ENCODE results near the gene HSD11B2. TPM values are rescaled to one million over a fixed set of nuclear protein-coding genes. Genes with fewer than 3 reads are reported as not detected.

HSD11B2 gene
- total RNA-seq, result 1.7 TPM in 1 of 2 replicates, not detected in the other

DNA sequence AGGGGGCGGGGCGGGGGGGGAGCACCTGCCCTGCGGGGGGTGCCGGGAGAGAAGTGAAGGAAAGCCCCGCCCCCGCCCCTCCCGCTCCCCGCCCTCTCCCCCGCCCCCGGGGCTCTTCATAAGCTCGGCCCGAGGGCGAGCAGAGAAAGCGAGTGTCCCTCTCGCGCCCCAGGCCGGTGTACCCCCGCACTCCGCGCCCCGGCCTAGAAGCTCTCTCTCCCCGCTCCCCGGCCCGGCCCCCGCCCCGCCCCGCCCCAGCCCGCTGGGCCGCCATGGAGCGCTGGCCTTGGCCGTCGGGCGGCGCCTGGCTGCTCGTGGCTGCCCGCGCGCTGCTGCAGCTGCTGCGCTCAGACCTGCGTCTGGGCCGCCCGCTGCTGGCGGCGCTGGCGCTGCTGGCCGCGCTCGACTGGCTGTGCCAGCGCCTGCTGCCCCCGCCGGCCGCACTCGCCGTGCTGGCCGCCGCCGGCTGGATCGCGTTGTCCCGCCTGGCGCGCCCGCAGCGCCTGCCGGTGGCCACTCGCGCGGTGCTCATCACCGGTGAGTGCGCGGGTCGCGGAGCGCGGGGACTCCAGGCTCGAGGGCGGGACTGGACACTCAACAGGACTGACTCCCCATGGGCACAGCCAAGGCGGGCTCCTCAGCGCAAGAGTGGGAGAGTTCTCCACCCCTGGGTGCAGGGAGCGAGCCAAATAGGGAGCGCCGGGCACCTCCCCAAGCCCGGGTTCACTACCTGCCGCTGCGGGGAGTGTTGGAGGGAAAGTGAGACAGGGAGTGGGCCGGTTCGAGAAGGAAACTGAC lies at the start of gene HSD11B2:
Gene HSD11B2 (plus strand): TSS at position 145 of the 798 bp plus-strand sequence. CDS start 128 bp downstream, at position 273.
- DNase-seq (ENCODE audit: low read depth), result no peak

DNA sequence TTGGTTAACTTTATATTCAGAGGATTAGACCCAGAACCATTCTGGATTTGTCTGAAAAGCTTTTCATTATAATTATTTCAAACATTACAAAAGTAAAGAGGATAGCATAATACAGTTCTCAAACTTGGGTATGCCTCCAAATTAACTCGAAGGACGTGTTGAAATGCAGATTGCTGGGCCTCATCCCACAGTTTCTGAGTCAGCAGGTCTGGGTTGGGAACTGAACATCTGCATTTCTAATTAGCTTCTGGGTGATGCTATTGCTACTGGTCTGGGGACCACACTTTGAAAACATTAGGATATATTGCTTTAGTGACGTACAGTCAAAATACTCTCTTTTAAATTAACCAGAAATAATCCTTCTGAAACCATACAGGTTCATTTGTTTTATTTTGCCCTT lies 47.6 kb upstream of the HSD11B2 start:
- DNase-seq (ENCODE audit: low read depth), result no peak

DNA sequence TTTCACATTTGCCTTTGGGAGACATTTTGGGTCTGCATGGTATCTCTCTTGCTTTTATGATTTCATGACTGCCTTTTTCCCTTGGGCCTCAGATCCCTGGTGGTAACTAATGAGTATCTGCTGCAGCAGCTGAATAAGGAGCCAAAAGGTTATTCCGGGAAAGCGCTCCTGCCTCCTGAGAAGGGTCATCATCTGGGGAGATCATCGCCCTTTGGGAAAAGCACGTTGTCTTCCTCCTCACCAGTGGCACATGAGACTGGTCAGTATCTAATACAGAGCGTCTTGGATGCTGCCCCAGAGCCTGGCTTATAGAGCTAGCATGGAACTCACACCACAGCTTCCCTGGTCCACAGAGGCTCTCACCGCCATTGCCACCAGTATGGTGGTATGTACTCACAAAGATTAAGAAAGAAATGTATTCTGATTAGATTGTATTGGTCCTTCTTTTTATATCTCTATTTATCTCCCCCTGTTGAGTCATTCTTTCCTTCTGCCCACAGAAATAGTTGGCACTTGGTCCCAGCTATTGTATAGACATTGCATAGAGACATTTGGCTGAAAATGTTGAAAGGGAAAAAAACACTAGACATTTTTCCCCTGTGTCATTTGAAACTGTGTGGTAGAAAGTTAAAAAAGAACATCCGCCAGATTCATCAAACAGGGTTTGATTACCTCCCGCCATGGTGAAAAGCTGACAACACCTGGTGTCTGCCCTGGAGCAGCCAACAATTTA lies 46.0 kb upstream of the HSD11B2 start:
- no peak for DNase-seq (ENCODE audit: low read depth)

DNA sequence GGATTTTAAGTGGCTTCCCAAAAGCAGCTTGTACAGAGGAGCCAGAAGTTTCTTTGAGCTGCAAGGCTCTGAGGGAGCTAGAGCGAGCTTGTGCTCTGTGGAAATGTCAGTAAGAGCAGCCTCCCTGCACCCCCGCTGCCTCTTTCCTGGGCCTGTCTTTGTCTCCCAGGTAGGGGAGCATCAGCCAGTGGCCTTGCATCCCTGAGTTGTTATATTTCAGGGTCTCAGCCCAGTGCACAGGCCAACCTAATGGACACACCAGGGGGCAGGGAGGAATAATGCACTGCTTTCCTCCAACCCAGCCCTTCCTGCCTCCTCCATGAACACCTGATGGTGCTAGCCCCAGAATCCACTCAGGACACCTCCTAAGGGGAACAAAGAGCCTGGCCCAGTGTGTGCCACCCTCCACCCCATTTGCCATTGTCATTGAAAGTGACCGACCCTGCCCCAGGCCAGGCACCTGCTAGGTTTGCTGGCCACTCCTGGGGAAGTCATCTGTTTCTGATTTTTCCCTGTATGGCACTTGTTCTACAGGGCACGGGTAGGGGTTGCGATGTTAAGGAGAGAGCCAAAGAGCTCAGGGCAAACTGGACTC lies 44.0 kb upstream of the HSD11B2 start:
- DNase-seq (ENCODE audit: low read depth), result no peak

DNA sequence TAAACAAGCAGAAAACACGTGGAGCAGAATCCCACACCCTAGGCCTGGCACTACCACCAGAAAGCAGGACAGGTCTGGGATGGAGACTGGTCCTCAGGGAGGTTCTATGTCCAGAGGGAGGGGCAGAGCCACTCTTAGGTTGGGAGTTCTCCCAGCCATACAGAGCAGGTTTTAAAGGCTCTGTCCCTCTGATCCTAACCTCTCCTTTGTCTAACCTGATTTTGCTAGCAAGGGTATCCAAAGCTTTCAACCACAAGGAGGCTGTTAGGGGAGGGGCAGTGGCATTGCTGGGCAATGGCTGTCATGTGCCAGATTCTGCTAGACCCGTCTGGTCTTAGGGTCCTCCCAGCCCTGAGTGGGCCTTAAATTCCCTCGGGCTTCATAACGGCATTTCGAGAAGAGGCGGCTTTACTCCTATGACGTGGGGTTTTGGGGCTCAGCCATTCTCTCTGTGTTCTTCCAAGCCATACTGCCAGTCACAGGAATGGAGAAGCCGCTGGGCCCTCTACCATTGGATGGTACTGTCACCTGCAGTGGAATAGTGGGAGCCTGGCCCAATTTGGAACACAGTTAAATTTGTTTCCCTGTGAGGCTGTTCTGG lies 43.3 kb upstream of the HSD11B2 start:
- no peak for DNase-seq (ENCODE audit: low read depth)

DNA sequence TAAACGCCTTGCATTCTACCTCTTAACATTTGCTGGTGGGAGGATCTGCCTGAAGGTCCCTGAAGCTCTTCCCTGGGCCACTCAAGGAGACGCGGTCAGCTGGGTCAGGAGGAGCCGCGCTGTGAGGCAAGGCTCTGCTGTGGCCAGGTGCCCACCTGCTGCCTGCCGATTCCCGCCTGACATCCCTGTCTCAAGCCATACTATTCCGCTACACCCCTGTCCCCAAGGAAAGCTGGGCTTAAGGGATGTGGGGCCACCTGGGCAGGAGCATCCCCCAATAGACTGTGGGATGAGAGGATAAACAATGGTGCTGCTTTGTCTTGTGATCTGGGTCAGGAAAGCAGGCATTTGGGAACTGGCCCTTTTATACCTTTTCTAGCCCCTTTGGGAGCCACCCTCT lies 42.7 kb upstream of the HSD11B2 start:
- no peak for DNase-seq (ENCODE audit: low read depth)

DNA sequence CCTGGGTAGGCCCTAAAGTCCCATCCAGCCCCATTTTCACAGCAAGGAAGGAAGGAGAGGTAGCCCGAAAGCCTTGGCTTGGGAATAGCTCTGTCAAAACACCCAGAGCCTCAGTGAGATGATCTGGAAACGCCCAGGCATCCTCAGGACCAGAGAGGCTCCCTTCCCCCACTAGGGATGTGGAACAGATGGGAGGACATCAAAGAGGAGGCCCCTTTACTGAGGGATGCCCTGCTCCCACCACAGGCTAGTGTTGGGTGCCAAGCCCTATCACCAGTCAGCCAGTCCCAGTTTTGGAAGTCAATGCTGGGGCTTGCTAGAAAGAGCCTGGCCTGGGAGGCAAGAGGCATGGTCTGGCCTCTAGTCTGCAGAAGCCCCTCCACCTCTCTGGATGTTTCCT lies 42.3 kb upstream of the HSD11B2 start:
- no peak for DNase-seq (ENCODE audit: low read depth)

DNA sequence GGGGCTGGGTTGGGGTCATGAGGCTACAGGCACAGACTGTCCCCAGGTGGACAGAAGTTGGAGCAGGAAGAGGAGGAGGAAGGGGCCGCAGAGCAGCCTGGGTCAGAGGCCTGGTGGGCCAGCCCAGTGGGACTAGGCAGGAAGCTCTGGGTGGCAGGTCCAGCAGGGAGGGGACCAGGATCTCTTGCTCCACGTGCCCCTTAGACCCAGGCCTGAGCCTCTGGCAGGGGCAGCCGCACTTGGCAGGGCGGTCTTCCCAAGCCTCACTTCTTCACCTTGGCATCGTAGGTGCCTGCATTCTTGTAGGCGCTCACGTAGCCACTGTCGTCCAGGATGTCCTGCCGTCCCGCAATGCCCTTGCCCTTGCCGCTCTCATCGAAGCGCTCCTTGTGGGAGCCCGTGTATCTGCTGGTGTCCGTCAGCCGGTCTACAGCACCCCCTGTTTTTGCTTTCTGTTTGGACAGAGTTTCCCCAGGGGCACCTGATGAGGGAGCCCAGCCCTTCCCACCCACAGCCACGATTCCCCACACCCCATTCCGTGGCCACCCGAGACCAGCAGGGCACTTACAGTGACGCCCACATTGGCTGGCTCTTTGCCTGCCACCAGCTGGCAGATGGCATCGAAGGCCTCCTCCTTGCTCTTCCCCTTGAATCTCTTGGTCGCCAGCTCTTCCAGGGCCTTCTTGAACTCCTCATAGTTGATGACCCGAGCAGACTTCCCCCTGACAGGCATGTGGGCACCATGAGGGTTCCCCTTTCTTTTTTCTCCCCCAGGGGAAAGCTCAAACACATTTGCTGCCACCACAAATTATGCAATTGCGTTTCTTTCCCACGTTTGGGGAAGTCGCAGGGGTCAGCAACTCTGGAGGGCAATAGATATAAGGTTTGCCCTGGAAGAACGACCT lies 40.8 kb upstream of the HSD11B2 start:
- DNase-seq (ENCODE audit: low read depth), result no peak

DNA sequence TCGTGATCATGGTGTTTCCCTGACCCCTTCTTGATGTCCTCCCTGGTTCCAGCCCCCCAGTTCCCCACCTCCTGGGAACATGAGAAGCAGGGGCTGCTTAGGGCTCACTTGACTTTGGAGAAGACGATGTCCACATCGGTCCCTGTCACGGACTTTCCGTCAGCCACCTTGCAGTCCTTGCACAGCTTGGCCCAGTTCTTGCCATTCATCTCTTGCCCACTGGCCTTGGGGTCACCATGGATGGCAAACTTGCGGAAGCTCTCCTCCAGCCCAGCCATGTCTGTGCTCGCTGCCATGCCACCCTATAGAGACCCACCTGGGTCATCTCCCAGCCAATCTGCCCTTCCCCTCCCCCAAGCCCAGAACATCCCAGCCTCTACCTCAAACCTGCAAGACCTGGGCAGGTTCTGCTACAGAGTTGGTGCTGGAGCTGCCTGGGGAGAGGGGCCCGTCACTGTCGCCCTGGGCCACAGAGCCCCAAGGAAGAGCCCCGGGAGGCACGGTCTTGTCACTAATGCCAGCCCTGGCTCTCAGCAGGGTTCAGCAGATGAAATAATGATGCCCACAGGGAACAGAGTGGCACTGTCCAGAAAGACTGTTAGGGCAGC lies 40.0 kb upstream of the HSD11B2 start:
- no peak for DNase-seq (ENCODE audit: low read depth)

DNA sequence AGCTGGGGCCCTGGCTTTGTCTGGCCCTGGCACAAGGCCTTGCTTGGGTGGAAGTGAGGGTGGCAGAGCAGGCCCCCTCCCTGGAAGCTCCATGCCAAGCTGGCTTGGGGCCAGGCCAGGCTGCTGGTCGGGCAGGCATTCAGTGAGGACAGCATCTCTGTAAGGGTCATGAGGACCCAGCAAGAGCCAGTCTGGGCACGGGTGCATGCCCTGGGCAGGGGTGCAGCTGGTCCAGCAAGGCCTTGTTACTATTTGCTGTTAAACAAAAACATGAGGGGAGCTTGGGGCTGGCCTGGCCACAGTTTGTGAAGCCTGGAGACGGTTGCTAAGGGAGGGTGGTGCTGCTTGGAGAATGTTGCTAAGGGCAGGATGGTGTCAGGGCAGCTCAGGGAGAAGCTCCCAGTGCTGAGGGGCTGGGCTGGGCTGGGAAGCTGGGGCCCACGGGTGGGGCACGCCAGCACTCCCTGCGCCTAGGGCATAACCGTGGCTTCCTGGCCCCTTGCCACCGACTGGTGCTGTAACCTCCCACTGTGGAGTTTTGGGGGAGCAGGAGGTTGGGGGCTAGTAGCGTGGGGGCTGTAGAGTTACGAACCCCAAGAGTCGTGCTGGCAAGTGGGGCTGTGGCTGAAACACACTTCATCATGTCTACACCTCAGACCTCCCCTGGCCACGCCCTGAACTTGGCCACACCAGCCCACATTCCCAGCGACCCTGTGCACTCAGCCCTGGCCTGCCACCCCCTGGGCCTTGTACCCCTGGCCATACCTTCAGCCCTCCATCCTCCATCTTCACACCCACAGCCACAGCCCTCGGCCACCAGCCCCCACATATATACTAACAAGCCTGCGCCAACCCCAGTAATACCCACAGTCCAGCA lies 39.3 kb upstream of the HSD11B2 start:
- DNase-seq (ENCODE audit: low read depth), result no peak

DNA sequence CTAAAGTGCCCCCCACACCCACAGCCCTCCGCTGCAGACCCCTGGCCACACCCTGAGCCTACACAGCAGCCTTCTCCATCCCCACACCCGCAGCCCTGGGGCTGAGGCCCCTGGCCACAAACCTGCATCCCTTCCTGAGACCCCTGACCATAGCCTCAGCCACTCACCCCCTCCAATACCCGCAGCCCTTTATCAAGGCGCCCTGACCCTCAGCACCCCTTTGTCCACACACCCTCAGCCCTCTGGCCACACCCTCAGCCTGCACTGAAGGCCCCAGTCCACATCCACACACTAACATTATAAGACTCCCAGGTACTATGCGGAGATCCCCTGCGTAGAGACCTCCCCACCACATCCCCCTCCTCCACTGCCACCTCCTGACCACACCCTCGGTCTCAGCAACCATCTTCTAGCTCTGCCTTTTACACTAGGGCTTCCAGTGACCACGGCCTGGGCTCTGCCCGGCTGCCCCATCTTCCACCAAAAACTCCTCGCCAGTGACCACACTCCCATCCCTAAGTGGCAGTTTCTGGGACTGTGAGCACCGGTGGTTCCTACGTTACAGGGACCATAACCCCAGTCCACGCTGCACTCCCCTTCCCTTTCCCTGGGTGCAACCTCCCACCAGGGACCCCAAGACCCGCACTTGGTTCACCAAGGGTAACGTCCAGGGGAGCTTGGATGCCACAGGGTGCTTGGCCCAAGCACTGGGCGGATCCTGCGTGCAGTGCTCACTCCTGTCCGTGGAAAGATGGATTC lies 38.4 kb upstream of the HSD11B2 start:
- DNase-seq (ENCODE audit: low read depth), result no peak

DNA sequence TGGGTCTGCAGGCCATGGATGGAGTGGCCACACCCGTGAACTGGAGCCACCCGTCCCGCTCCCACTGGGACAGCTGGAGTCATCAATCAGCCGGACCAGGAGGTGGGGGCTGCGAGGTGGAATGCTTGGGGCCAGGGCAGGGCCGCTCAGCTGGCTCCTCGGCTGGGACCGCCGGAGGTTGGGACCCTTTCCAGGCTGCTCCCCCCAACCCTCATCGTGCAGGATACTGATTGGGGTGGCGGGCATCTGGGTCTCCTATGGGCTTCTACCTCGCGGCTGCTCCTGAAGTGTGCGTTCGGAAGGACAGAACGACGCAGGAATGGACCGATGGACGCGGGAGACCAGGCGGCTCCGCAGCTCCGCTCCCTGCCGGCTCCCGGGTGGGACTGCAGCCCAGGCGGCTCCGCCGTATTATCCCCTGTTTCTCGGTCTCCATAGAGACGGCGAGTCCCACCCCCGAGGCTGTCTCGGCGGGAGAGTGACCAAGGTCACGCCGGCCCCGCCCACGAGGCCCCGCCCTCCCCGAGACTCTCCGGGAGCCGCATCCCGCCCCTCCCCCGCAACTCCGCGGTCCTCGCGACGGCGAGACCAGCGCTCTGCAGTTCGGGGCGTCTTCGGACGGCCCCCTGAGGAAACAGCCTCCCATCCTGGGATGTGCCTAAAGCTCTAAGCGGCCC lies 37.7 kb upstream of the HSD11B2 start, which contains the start of gene TPPP3:
Gene TPPP3 (minus strand): TSS at position 388 of the 677 bp plus-strand sequence. CDS start 2,387 bp downstream, outside the sequence.
- peak; percentile 45 for DNase-seq (ENCODE audit: low read depth)

DNA sequence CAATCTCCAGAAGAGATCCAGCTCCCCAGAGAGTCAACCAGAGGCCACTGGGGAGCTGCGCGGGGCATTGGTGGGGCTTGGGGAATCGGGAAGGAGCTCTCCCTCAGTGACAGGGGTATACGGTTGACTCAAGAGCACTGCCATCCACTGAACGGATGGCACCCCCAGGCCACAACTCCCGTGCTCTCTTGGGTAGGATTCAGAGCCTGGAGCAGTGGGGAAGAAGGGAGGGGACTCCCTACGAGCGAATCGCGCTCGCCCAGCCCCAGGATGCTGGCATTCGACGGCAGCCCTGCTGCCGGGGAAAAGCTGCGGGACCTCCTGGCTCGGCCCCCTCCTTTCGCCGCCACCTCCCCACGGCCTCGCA lies 37.1 kb upstream of the HSD11B2 start:
- no peak for DNase-seq (ENCODE audit: low read depth)

DNA sequence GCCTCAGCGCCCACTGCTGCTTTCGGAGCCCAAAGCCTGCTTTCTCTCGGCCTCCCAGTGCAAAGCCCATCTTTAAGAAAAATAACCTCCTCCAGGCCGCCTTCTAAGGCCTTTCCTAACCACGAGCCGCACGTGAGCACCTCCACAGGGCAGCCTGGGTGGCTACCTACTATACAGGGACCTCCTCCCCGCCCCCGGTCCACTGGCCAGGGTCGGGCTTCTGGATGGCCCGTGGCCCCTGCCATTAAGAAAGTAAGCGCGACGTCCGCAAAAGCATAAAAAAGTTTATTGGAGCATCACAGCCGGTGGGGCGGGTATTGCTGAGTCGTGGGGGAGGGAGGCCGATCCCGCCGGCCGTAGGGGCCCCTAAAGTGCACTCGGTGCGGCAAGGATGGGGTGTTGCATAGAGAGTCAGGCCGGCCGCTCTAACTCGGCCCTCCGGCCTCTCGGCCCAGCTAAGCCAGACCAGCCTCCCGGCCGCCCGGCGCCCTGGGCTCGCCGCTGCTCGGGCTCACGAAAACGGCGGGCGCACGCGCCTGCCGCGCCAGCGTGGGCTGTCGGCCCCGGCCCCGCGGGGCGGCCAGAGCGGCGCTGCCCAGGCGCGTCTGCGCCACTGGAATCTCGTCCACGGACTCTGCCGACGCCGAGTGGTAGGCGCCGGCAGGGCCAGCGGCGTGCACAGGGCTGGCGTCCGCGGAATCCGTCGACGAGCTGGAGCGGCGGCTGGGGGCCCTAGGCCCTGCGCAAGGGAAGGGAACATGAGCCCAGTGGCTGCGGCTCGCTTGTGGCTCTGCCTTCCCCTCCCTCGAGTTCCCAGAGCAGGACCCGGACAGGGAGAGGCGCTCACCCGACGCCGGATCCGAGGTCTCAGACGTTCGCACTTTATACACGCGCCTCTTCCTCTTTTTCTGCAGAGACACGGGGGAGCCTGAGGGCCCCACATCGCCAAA lies 36.5 kb upstream of the HSD11B2 start:
- DNase-seq (ENCODE audit: low read depth), result no peak

DNA sequence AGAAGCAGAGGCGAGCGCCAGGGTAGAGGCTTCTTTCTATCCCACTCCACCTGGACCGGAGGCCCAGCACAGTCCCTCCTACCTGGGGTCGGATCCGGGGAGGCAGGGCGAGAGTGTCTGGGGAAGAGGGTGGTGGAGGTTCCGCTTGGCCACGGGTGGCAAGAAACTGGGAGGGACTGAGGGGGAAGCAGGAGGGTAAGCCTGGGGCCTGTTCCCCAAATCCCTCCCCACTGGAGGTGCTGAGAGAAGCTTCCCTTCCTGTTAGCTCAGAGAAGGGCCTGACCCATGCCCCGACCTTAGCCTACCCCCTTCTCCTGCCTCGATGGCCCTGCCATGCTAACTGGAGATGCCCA lies 35.8 kb upstream of the HSD11B2 start:
- DNase-seq (ENCODE audit: low read depth), result no peak

DNA sequence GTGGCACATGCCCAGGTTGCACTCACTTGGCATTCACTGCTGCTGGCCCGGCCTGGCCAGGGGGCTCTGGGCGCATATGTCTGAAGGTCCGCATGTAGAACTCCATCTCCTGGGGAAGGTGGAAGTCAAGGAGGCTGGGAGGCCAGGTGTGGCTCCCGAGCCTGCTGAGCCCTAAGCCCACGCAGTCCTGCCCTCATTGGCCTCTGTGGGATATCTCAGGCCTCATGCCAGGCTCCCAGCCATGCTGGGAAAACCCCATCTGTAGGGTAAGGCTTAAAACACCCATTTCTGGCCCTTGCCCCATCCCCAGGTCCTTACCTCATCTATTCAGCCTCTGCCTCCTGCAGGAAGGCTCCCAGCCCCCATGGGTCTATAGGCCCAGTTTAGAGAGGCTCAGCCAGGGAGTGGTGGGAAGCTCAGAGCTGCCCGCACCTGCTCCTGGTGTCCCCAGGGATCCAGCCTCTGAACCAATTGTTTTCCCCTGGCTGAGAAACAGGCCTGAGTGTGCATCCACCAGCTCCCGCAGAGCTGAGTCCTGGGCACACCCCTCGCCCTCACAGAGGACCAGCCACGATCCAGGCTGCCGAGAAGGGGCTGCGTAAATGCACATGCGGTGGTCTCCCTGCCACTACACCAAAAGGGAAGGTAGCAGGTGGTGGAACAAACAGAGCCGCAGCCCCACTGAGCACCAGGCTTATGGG lies 35.3 kb upstream of the HSD11B2 start:
- no peak for DNase-seq (ENCODE audit: low read depth)

Measured in renal cortical epithelial cell (primary cell).